Measurements from ENCODE around the gene ETV5. TPM values are rescaled to one million over a fixed set of nuclear protein-coding genes. Genes with fewer than 3 reads are reported as not detected.

ETV5 gene
- total RNA-seq, 4 donors from 2014 or later: 6.6 to 12.4 (median 9.5) TPM

DNA sequence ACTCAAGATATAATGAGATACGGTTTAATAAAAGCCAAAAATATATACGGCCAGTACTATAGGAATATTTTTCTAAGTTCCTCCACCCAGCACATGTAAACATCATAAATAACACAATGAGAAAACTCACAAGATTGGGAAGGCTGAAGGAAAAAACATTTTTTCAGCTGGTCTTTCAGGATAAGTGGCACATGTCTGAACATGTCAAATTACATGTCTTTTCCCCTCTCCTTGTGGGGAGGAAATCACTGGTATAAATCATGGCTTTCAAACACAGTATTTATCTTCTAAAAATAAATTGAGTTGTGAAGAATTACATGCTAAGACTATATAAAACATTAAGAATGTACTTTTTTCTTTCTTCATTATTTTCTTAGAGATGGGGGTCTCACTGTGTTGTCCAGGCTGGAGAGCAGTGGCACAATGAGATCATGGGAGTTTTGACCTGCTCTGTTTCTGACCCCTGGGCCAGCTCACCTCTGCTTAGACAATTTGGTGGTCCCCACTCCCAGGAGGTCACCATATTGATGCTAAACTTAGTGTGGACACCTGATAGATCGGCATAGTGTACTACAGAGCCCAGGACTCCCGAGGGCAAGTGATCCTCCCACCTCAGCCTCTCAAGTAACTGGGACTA lies 32.8 kb downstream of the ETV5 start:
- WGBS: 94% methylated on average over 4 of the region's 4 CpGs
- intact Hi-C loops (cut with DNase I): no loop called here
- Histone ChIP-seq H3K4me3 (no peak overlapping the region), H3K9me3 (no peaks in the 10 kb centered on the region), H3K27me3 (no peaks in the 10 kb centered on the region), H3K4me1 (no peaks in the 10 kb centered on the region), H3K36me3 (peaks cover 0 to 25% (median 6%) of the 10 kb centered on the region in 4 donors), H3K27ac (replicated peaks in 1 of 4) (no peak overlapping the region)
- TF ChIP-seq, protein P1, sequence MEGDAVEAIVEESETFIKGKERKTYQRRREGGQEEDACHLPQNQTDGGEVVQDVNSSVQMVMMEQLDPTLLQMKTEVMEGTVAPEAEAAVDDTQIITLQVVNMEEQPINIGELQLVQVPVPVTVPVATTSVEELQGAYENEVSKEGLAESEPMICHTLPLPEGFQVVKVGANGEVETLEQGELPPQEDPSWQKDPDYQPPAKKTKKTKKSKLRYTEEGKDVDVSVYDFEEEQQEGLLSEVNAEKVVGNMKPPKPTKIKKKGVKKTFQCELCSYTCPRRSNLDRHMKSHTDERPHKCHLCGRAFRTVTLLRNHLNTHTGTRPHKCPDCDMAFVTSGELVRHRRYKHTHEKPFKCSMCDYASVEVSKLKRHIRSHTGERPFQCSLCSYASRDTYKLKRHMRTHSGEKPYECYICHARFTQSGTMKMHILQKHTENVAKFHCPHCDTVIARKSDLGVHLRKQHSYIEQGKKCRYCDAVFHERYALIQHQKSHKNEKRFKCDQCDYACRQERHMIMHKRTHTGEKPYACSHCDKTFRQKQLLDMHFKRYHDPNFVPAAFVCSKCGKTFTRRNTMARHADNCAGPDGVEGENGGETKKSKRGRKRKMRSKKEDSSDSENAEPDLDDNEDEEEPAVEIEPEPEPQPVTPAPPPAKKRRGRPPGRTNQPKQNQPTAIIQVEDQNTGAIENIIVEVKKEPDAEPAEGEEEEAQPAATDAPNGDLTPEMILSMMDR (IDR thresholded peaks at IDR 0.05): no peak
- TF ChIP-seq EP300 (IDR thresholded peaks at IDR 0.05) (no peak), POLR2AphosphoS5 (IDR thresholded peaks at IDR 0.05) (no peak), POLR2A (IDR thresholded peaks at IDR 0.05; ENCODE audit: low read depth) (no peak)
- no peak for DNase-seq (ENCODE audit: extremely low spot score)

DNA sequence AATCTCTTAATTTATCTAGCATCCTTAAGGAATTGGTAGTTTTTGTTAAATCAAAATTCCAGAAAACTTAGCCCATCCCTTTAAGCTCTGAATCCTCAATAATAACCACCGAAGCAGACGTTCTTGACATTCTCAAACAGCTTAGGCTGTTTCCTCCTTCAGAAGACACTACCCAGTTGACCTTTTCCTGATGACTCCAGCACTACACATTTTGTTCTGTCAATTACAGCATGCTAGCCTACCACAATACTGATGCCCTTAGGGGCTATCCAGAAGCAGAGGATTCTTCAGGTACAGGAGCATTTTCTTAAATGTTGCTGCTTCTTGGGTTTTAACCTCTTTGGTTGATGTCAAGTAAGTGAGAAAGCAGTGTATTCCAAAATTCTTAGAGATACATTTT lies 33.4 kb downstream of the ETV5 start:
- H3K4me1 ChIP-seq: no peaks in the 10 kb centered on the region
- no peak overlapping the region for H3K4me3 ChIP-seq
- H3K27me3 ChIP-seq: no peaks in the 10 kb centered on the region
- WGBS: 77% methylated on average over 2 of the region's 2 CpGs
- peaks cover 0 to 21% (median 6%) of the 10 kb centered on the region in 4 donors for H3K36me3 ChIP-seq
- TF ChIP-seq, protein P1 (IDR thresholded peaks at IDR 0.05): no peak
- no peak for TF ChIP-seq EP300 (IDR thresholded peaks at IDR 0.05)
- TF ChIP-seq POLR2A (IDR thresholded peaks at IDR 0.05; ENCODE audit: low read depth): no peak
- no peak for TF ChIP-seq POLR2AphosphoS5 (IDR thresholded peaks at IDR 0.05)
- no peak for DNase-seq (ENCODE audit: extremely low spot score)
- intact Hi-C loops (cut with DNase I): no loop called here
- H3K9me3 ChIP-seq: no peaks in the 10 kb centered on the region
- H3K27ac ChIP-seq (replicated peaks in 1 of 4): no peak overlapping the region

DNA sequence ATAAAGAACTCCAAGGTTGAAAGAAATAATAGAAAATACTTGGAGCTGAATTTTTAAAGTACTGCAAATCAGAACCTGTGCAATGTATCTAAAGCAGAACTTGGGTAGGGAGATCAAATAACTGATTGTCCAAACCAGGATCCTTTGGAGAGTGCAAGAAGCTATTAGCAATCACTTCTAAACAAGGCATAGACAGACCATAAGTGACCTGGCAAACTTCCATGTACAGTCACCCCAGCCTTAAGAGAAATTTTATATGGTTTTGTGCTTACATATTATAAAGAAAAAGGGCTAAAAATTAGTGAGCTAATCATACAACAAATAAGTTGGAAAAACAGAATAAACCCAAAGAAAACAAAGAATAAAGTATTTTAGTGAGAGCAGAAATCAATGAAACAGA lies 35.2 kb downstream of the ETV5 start:
- no peak overlapping the region for H3K4me3 ChIP-seq
- no peaks in the 10 kb centered on the region for H3K9me3 ChIP-seq
- no peak overlapping the region for H3K27ac ChIP-seq (replicated peaks in 1 of 4)
- H3K4me1 ChIP-seq: no peaks in the 10 kb centered on the region
- intact Hi-C loops (cut with DNase I): no loop called here
- peaks cover 0 to 7% (median under 1%) of the 10 kb centered on the region in 4 donors for H3K36me3 ChIP-seq
- no peak for DNase-seq (ENCODE audit: extremely low spot score)
- no peaks in the 10 kb centered on the region for H3K27me3 ChIP-seq
- TF ChIP-seq POLR2A (IDR thresholded peaks at IDR 0.05; ENCODE audit: low read depth) (no peak), POLR2AphosphoS5 (IDR thresholded peaks at IDR 0.05) (no peak), EP300 (IDR thresholded peaks at IDR 0.05) (no peak)
- TF ChIP-seq, protein P1 (IDR thresholded peaks at IDR 0.05): no peak

DNA sequence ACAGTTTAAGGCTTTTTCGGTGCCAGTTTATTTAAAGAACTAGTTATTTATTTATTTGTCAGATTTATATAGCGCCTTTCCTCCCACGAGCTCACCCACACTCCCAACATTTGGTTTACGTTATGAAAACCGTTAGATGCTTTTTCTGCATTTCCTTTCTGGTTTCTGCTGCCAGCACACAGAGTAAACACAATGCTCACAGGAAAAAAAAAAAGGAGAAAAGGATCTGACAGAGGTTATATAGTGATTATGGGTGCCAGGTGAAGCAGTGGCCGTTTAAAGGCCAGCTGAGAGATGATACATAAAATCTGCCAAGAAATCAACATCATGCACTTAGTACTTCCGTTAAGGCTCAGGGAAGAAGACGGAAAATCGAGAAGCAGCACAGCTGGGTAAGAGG lies 37.9 kb downstream of the ETV5 start:
- no peak for DNase-seq (ENCODE audit: extremely low spot score)
- no peaks in the 10 kb centered on the region for H3K36me3 ChIP-seq
- no peaks in the 10 kb centered on the region for H3K9me3 ChIP-seq
- TF ChIP-seq POLR2A (IDR thresholded peaks at IDR 0.05; ENCODE audit: low read depth) (no peak), POLR2AphosphoS5 (IDR thresholded peaks at IDR 0.05) (no peak), EP300 (IDR thresholded peaks at IDR 0.05) (no peak)
- TF ChIP-seq, protein P1 (IDR thresholded peaks at IDR 0.05): no peak
- H3K4me3 ChIP-seq: no peak overlapping the region
- no peak overlapping the region for H3K27ac ChIP-seq (replicated peaks in 1 of 4)
- WGBS: 48% methylated on average over 9 of the region's 9 CpGs
- intact Hi-C loops (cut with DNase I): no loop called here
- no peaks in the 10 kb centered on the region for H3K27me3 ChIP-seq
- no peaks in the 10 kb centered on the region for H3K4me1 ChIP-seq

DNA sequence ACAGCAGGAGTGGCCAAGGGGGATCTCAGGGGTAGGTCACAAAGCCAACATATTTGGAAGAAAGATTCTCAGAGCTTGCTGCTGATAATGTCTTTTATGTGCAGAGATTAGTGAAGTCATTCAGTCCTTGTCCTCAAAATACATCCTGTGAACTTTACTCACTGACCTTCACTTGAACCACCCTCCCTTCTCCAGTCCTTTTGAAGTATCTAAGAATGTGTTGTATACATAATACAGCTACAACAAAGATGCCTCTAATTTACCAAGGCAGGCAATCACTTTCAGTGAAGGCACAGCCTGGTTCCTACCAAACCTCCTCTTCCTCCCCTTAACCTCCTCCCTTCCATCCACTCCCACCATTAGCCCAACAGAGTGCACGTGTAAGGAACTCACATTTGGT lies 38.3 kb downstream of the ETV5 start:
- H3K9me3 ChIP-seq: no peaks in the 10 kb centered on the region
- intact Hi-C loops (cut with DNase I): no loop called here
- TF ChIP-seq POLR2AphosphoS5 (IDR thresholded peaks at IDR 0.05): no peak
- peaks cover 0 to 3% (median 2%) of the 10 kb centered on the region in 4 donors for H3K36me3 ChIP-seq
- H3K27me3 ChIP-seq: no peaks in the 10 kb centered on the region
- no peak overlapping the region for H3K4me3 ChIP-seq
- no peaks in the 10 kb centered on the region for H3K4me1 ChIP-seq
- no peak overlapping the region for H3K27ac ChIP-seq (replicated peaks in 1 of 4)
- WGBS: 70% methylated on average over 1 of the region's 1 CpG
- DNase-seq (ENCODE audit: extremely low spot score): no peak
